Measurements from ENCODE around the gene SH3BP2.

SH3BP2 gene

GRCh38 chr4:2791518-2792395 is 1.1 kb upstream of the SH3BP2 start:
- DNase-seq = no peak

- DNase-seq = no peak
Observed at GRCh38 chr4:2792396-2792710, 532 bp upstream of the SH3BP2 start.

GRCh38 chr4:2793586-2794485 is 951 bp downstream of the SH3BP2 start:
- DNase-seq = no peak

GRCh38 chr4:2794486-2795299 is 1.8 kb downstream of the SH3BP2 start:
- peak; percentile 15 for DNase-seq

- DNase-seq = no peak
Observed at GRCh38 chr4:2795300-2795892, 2.5 kb downstream of the SH3BP2 start.

GRCh38 chr4:2795893-2796848 is 3.3 kb downstream of the SH3BP2 start:
- peak; percentile 32 for DNase-seq

- DNase-seq = no peak
Observed at GRCh38 chr4:2796849-2797544, 4.1 kb downstream of the SH3BP2 start.

GRCh38 chr4:2797545-2798305 is 4.8 kb downstream of the SH3BP2 start:
- DNase-seq = peak; percentile 45

- DNase-seq = peak; percentile 62
Observed at GRCh38 chr4:2798399-2799223, 5.7 kb downstream of the SH3BP2 start.

GRCh38 chr4:2799224-2799911 is 6.5 kb downstream of the SH3BP2 start:
- no peak for DNase-seq

- DNase-seq = no peak
Observed at GRCh38 chr4:2799971-2800690, 7.2 kb downstream of the SH3BP2 start.

GRCh38 chr4:2800691-2801596 is 8.1 kb downstream of the SH3BP2 start:
- peak; percentile 8 for DNase-seq

- no peak for DNase-seq
Observed at GRCh38 chr4:2802618-2803531, 10.0 kb downstream of the SH3BP2 start.

GRCh38 chr4:2803624-2804448 is 11.0 kb downstream of the SH3BP2 start:
- no peak for DNase-seq

Data from NCI-H1092 treated with DMSO at 0.1 percent for 48 hours (cell line).